Hepatocyte (in vitro differentiated cells): ENCODE measurements around the gene NPEPL1. TPM values are rescaled to one million over a fixed set of nuclear protein-coding genes. Genes with fewer than 3 reads are reported as not detected.
"Not testable (repeated sequence)": the region's sequence is repeated elsewhere in the genome, so short reads cannot be mapped to it uniquely, and the experiment has no call there.

Source experiments
- DNase-seq: peaks from one replicate; pipeline ENCODE4 v3.0.0-alpha.2; 2016; ENCODE audit warnings: low spot score
- H2AFZ ChIP-seq: fragments of 200-600 bp; sonication (generic); 2 replicates; pipeline ENCODE4 v1.6.0; 2016; ENCODE audit warnings: antibody characterized with exemption, mild to moderate bottlenecking
- H3K27ac ChIP-seq: fragments of 200-600 bp; sonication (generic); 2 replicates; pipeline ENCODE4 v1.5.1; 2016; ENCODE audit warnings: mild to moderate bottlenecking
- H3K27me3 ChIP-seq: fragments of 200-600 bp; sonication (generic); 2 replicates; pipeline ENCODE4 v1.6.1; 2016
- H3K36me3 ChIP-seq: fragments of 200-600 bp; sonication (generic); replicated peaks from 2 replicates; pipeline ENCODE4 v1.5.1; 2016; ENCODE audit warnings: low read depth; ENCODE audit not compliant: insufficient read depth
- H3K4me1 ChIP-seq: fragments of 200-600 bp; sonication (generic); 2 replicates; pipeline ENCODE4 v1.5.1; 2016; ENCODE audit warnings: mild to moderate bottlenecking, moderate library complexity; ENCODE audit not compliant: insufficient read depth
- H3K4me2 ChIP-seq: fragments of 200-600 bp; sonication (generic); 2 replicates; pipeline ENCODE4 v1.6.0; 2016
- H3K4me3 ChIP-seq: fragments of 200-600 bp; sonication (generic); 2 replicates; pipeline ENCODE4 v1.5.1; 2016; ENCODE audit warnings: mild to moderate bottlenecking
- H3K79me2 ChIP-seq: fragments of 200-600 bp; sonication (generic); 2 replicates; pipeline ENCODE4 v1.6.0; 2017; ENCODE audit warnings: mild to moderate bottlenecking
- H3K9me2 ChIP-seq: fragments of 200-600 bp; sonication (generic); replicated peaks from 2 replicates; pipeline ENCODE4 v1.6.0; 2017; ENCODE audit warnings: mild to moderate bottlenecking; ENCODE audit not compliant: insufficient read depth
- H3K9me3 ChIP-seq: fragments of 200-600 bp; sonication (generic); 2 replicates; pipeline ENCODE4 v1.5.1; 2016; ENCODE audit warnings: low read depth, mild to moderate bottlenecking
- H4K20me1 ChIP-seq: fragments of 200-600 bp; sonication (generic); 2 replicates; pipeline ENCODE4 v1.6.0; 2016; ENCODE audit warnings: mild to moderate bottlenecking; ENCODE audit not compliant: insufficient read depth, poor library complexity, severe bottlenecking
- EZH2 ChIP-seq: fragments of 200-600 bp; sonication (generic); IDR thresholded peaks from 2 replicates; pipeline ENCODE4 v1.6.1; 2016; ENCODE audit warnings: antibody characterized with exemption, mild to moderate bottlenecking, borderline replicate concordance
- EZH2phosphoT487 ChIP-seq: fragments of 200-600 bp; sonication (generic); IDR thresholded peaks from one replicate; pipeline ENCODE4 v1.6.1; 2018; ENCODE audit warnings: antibody characterized with exemption, mild to moderate bottlenecking, low read depth, moderate library complexity; ENCODE audit not compliant: unreplicated experiment, severe bottlenecking
- WGBS: methylation state at CpG from one replicate; pipeline ENCODE4 v1.1.6; 2016; ENCODE audit warnings: low lambda C conversion rate; ENCODE audit errors: missing lambda C conversion rate; 5-methylcytosine and 5-hydroxymethylcytosine counted together
- polyA plus RNA-seq: library from polyadenylated mRNA; unstranded; fragments of >200 nt; fragmentation: Nextera tagmentation; extraction: Ambion mirVana; gene quantifications from 2 replicates; pipeline ENCODE4 v1.2.1, GENCODE V29; 2016
- total RNA-seq: library from RNA; depleted of rRNA; stranded (reverse); fragments of >200 nt; gene quantifications from 2 replicates; pipeline ENCODE4 v1.2.3, GENCODE V29; 2014
- TF ChIP-seq, protein P1 (sequence below): fragments of 200-600 bp; sonication (generic); IDR thresholded peaks from 2 replicates; pipeline ENCODE4 v1.5.1; 2016; ENCODE audit warnings: antibody characterized with exemption, mild to moderate bottlenecking; ENCODE audit not compliant: poor library complexity

Gene NPEPL1
- total and polyA plus RNA-seq, 2 experiments from 2014 or later = 15.2 to 42.3 TPM

DNA sequence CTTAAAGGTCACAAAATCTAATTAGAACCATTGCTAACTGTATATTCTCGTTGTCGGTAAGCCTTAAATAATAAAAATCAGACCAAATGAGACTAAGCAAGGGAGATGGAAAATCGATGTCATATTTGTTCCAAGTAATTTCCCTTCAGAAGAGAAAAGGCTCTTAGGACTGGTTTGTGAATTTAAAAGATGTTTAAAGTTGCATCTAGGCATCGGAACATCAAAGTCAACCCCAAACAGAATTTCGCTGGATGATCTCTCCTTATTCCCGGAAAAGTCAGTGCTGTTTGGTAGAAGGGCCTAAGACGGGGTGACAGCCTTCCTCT is 63.8 kb downstream of the NPEPL1 start:
- no peak overlapping the region for H3K4me2 ChIP-seq
- WGBS = 86% methylated on average over 7 of the region's 7 CpGs
- no peaks in the 10 kb centered on the region for H4K20me1 ChIP-seq
- H3K9me2 ChIP-seq = no peaks in the 10 kb centered on the region
- H3K27me3 ChIP-seq = no peaks in the 10 kb centered on the region
- no peak for DNase-seq
- no peak for TF ChIP-seq EZH2phosphoT487
- no peak for TF ChIP-seq EZH2
- TF ChIP-seq, protein P1, sequence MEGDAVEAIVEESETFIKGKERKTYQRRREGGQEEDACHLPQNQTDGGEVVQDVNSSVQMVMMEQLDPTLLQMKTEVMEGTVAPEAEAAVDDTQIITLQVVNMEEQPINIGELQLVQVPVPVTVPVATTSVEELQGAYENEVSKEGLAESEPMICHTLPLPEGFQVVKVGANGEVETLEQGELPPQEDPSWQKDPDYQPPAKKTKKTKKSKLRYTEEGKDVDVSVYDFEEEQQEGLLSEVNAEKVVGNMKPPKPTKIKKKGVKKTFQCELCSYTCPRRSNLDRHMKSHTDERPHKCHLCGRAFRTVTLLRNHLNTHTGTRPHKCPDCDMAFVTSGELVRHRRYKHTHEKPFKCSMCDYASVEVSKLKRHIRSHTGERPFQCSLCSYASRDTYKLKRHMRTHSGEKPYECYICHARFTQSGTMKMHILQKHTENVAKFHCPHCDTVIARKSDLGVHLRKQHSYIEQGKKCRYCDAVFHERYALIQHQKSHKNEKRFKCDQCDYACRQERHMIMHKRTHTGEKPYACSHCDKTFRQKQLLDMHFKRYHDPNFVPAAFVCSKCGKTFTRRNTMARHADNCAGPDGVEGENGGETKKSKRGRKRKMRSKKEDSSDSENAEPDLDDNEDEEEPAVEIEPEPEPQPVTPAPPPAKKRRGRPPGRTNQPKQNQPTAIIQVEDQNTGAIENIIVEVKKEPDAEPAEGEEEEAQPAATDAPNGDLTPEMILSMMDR = no peak
- no peaks in the 10 kb centered on the region for H3K36me3 ChIP-seq
- H3K79me2 ChIP-seq = no peaks in the 10 kb centered on the region
- H2AFZ ChIP-seq = no peak overlapping the region
- no peak overlapping the region for H3K27ac ChIP-seq
- no peak overlapping the region for H3K4me3 ChIP-seq
- no peaks in the 10 kb centered on the region for H3K9me3 ChIP-seq
- no peaks in the 10 kb centered on the region for H3K4me1 ChIP-seq

- not testable (repeated sequence) for H3K4me2 ChIP-seq, H3K27ac ChIP-seq, H4K20me1 ChIP-seq, H3K4me3 ChIP-seq, H3K4me1 ChIP-seq, H3K27me3 ChIP-seq, DNase-seq, H3K36me3 ChIP-seq, H3K9me3 ChIP-seq, H3K9me2 ChIP-seq, H3K79me2 ChIP-seq, H2AFZ ChIP-seq
- WGBS = 95% methylated on average over 5 of the region's 5 CpGs
These were observed 65.0 kb downstream of the NPEPL1 start for GRCh38 chr20:58757647-58758046.

DNA sequence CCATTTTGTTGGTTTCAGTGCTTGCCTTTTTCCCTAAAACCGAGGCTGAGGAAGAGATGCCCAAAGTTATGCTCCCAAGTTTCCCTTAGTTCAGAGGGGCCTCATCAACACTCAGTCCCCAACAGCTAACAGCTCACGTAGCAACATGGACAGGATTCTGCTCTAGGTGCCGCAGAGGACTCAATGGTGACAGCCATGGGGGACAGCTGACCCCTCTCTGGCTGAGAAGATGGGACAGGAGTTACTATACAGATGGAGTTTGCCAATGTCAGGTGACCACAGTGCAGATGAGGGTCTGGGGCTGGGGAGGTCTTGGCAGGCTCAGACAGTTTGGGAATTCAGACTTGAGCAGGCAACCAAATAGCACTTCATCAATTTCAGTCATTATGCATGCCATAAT is 67.3 kb downstream of the NPEPL1 start:
- Histone ChIP-seq H3K9me3 (no peaks in the 10 kb centered on the region), H3K4me1 (no peaks in the 10 kb centered on the region), H3K27ac (no peak overlapping the region), H2AFZ (no peak overlapping the region), H3K79me2 (no peaks in the 10 kb centered on the region), H3K27me3 (no peaks in the 10 kb centered on the region), H4K20me1 (no peaks in the 10 kb centered on the region), H3K9me2 (no peaks in the 10 kb centered on the region), H3K4me2 (no peak overlapping the region), H3K36me3 (no peaks in the 10 kb centered on the region), H3K4me3 (no peak overlapping the region)
- 89% methylated on average over 3 of the region's 3 CpGs for WGBS
- DNase-seq = no peak
- TF ChIP-seq EZH2 = no peak
- no peak for TF ChIP-seq EZH2phosphoT487
- TF ChIP-seq, protein P1 = no peak

DNA sequence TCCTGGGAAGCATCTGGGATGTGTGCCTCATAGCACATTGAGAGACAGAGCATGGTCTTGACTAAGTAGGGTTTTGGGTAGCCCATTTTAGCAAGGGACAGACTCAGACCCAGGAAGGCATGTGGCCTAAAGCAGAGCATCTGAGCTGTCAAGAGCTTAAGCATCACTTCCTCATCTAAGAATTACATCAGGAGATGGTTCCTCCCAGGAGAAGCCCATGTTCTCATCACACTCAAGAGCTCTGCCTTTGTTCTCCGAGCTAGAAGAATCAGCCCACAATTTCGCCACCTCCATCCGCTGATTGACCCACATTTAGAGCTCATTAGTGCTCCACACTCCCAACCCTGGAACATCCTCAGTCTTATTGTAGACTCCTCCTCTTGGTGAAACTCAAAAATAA is 68.3 kb downstream of the NPEPL1 start:
- no peak for DNase-seq
- Histone ChIP-seq H3K27me3 (no peaks in the 10 kb centered on the region), H2AFZ (no peak overlapping the region)

More for the DNA sequence above, 68.3 kb downstream of the NPEPL1 start:
- TF ChIP-seq EZH2 (no peak), EZH2phosphoT487 (no peak)
- TF ChIP-seq, protein P1 = no peak
- Histone ChIP-seq H3K9me3 (no peaks in the 10 kb centered on the region), H3K36me3 (no peaks in the 10 kb centered on the region), H3K79me2 (no peaks in the 10 kb centered on the region), H3K4me1 (no peaks in the 10 kb centered on the region), H3K4me2 (no peak overlapping the region), H3K27ac (no peak overlapping the region), H3K9me2 (no peaks in the 10 kb centered on the region), H3K4me3 (no peak overlapping the region), H4K20me1 (no peaks in the 10 kb centered on the region)
- 93% methylated on average over 3 of the region's 3 CpGs for WGBS
